Testis (tissue), 3 donors: ENCODE results near the gene VRK1. TPM values are rescaled to one million over a fixed set of nuclear protein-coding genes. Genes with fewer than 3 reads are reported as not detected.
A peak's percentile ranks its signal among the peaks of the same experiment; 100 is the strongest.

Source experiments
- DNase-seq: peaks from one replicate; pipeline ENCODE4 v3.0.0-alpha.2; 2019
- H3K27ac ChIP-seq, 2 donors: fragments of 200-600 bp; sonication (generic); one replicate each; pipeline ENCODE4 v1.5.1; 2019
- H3K27me3 ChIP-seq: fragments of 200-600 bp; sonication (generic); one replicate; pipeline ENCODE4 v1.5.1; 2019
- H3K36me3 ChIP-seq: fragments of 200-600 bp; sonication (generic); one replicate; pipeline ENCODE4 v1.5.1; 2017; ENCODE audit warnings: low read depth; ENCODE audit errors: missing control alignments
- H3K4me1 ChIP-seq: fragments of 200-600 bp; sonication (generic); one replicate; pipeline ENCODE4 v1.5.1; 2019
- H3K4me3 ChIP-seq, 2 donors: fragments of 200-600 bp; sonication (generic); one replicate each; pipeline ENCODE4 v1.5.1; 2017 to 2019
- H3K9me3 ChIP-seq: fragments of 200-600 bp; sonication (generic); one replicate; pipeline ENCODE4 v1.5.1; 2017
- CTCF ChIP-seq, 3 experiments: fragments of 450-650 bp in 2 of 3; fragments of 200-600 bp in 1 of 3; sonication (generic) in 1 of 3; IDR thresholded peaks; one replicate each; pipeline ENCODE4 v1.5.1; 2016 to 2019; ENCODE audit warnings: antibody characterized with exemption in 3 of 3, mild to moderate bottlenecking in 2 of 3, moderate library complexity in 1 of 3
- POLR2A ChIP-seq: fragments of 450-650 bp; IDR thresholded peaks from one replicate; pipeline ENCODE4 v1.6.1; 2017; ENCODE audit warnings: antibody characterized with exemption, mild to moderate bottlenecking, moderate library complexity
- WGBS, 2 donors: methylation state at CpG; one replicate each; pipeline ENCODE4 v1.1.5; 2018; 5-methylcytosine and 5-hydroxymethylcytosine counted together
- intact Hi-C: fragments of 100-400 bp; cut with DNase I; formaldehyde crosslinking; loops from one replicate; pipeline ENCODE4 v1.15.1; 2023; ENCODE audit warnings: low total_unique reads
- polyA plus RNA-seq: library from polyadenylated mRNA; stranded (reverse); fragments of 350-450 nt; fragmentation: Illumina TruSeq; extraction: RNeasy Lipid Tissue Mini Kit (QIAGEN cat#74804); gene quantifications from one replicate; pipeline ENCODE4 v1.2.3, GENCODE V29; 2014; ENCODE audit warnings: low read depth, low replicate concordance; ENCODE audit not compliant: insufficient read depth
- total RNA-seq, 2 donors: library from RNA; depleted of rRNA; stranded (reverse); fragments of >200 nt; gene quantifications; one replicate each; pipeline ENCODE4 v1.2.3, GENCODE V29; 2016

Gene VRK1
- total and polyA plus RNA-seq, 3 donors from 2014 or later: 44.7 to 52.0 (median 49.2) TPM

- DNase-seq: peak; percentile 23
- intact Hi-C loops: no loop called here
- 50 to 52% methylated on average over 4 of the region's 4 CpGs for WGBS, 2 donors
- Histone ChIP-seq H3K9me3 (no peaks in the 10 kb centered on the region), H3K4me1 (no peaks in the 10 kb centered on the region), H3K36me3 (no peaks in the 10 kb centered on the region), H3K27ac (no peak overlapping the region), H3K27me3 (no peaks in the 10 kb centered on the region), H3K4me3 (no peak overlapping the region)
- no peak for TF ChIP-seq POLR2A
- peak; percentile 54 to 71 (median 58) for TF ChIP-seq CTCF (IDR thresholded peaks at IDR 0.05)
Measured at GRCh38 chr14:96852823-96853422, 55.7 kb downstream of the VRK1 start.

GRCh38 chr14:96858643-96859042 lies 61.5 kb downstream of the VRK1 start:
- Histone ChIP-seq H3K4me3 (no peak overlapping the region), H3K9me3 (no peaks in the 10 kb centered on the region), H3K27ac (no peak overlapping the region), H3K4me1 (peaks cover 6% of the 10 kb centered on the region), H3K36me3 (no peaks in the 10 kb centered on the region), H3K27me3 (no peaks in the 10 kb centered on the region)
- intact Hi-C loops: no loop called here
- TF ChIP-seq POLR2A (no peak), CTCF (IDR thresholded peaks at IDR 0.05) (no peak)
- no peak for DNase-seq

- Histone ChIP-seq H3K9me3 (no peaks in the 10 kb centered on the region), H3K4me1 (peaks cover 6% of the 10 kb centered on the region), H3K27me3 (no peaks in the 10 kb centered on the region), H3K27ac (no peak overlapping the region), H3K36me3 (no peaks in the 10 kb centered on the region), H3K4me3 (no peak overlapping the region)
- DNase-seq: no peak
- no peak for TF ChIP-seq POLR2A
- TF ChIP-seq CTCF (IDR thresholded peaks at IDR 0.05): no peak
- intact Hi-C loops: no loop called here
- 80 to 87% methylated on average over 5 of the region's 5 CpGs for WGBS, 2 donors
Measured at GRCh38 chr14:96861568-96862310, 64.6 kb downstream of the VRK1 start.

GRCh38 chr14:96863327-96863985 lies 66.3 kb downstream of the VRK1 start:
- Histone ChIP-seq H3K36me3 (no peaks in the 10 kb centered on the region), H3K4me1 (peaks cover 6% of the 10 kb centered on the region), H3K27me3 (no peaks in the 10 kb centered on the region), H3K27ac (no peak overlapping the region), H3K9me3 (no peaks in the 10 kb centered on the region), H3K4me3 (no peak overlapping the region)
- TF ChIP-seq CTCF (IDR thresholded peaks at IDR 0.05): no peak
- no peak for TF ChIP-seq POLR2A
- WGBS, 2 donors: 63 to 64% methylated on average over 5 of the region's 5 CpGs
- intact Hi-C loops: no loop called here
- DNase-seq: no peak
